HepG2 (cell line): ENCODE results near the gene FSD1. TPM values are rescaled to one million over a fixed set of nuclear protein-coding genes. Genes with fewer than 3 reads are reported as not detected.

Source experiments
- ATF1 ChIP-seq: IDR thresholded peaks from 2 replicates; pipeline ENCODE4 v1.6.1; 2016; ENCODE audit warnings: mild to moderate bottlenecking, control low read depth
- CEBPG ChIP-seq: IDR thresholded peaks from 2 replicates; pipeline ENCODE4 v1.6.1; 2016
- ETV6 ChIP-seq: sonication (generic); formaldehyde crosslinking; conservative IDR thresholded peaks from 2 replicates; pipeline ENCODE4 v1.4.0; 2020; ENCODE audit warnings: missing genetic modification reagents
- GPBP1L1 ChIP-seq: sonication (generic); formaldehyde crosslinking; IDR thresholded peaks from 2 replicates; pipeline ENCODE4 v1.5.0; 2020; ENCODE audit warnings: mild to moderate bottlenecking, missing genetic modification reagents
- HNF4G ChIP-seq, 2 experiments: sonication (generic) in 1 of 2; formaldehyde crosslinking in 1 of 2; IDR thresholded peaks; 2 replicates each; pipeline versions ENCODE4 v1.4.0 to v1.6.1; 2011 to 2020; ENCODE audit warnings: borderline replicate concordance in 2 of 2, low read depth in 2 of 2, mild to moderate bottlenecking in 2 of 2, low read length in 1 of 2, missing genetic modification reagents in 1 of 2, moderate library complexity in 1 of 2
- LCORL ChIP-seq, 2 experiments: fragments of 450-650 bp in 1 of 2; sonication (generic) in 1 of 2; formaldehyde crosslinking in 1 of 2; IDR thresholded peaks; 2 replicates each; pipeline versions ENCODE4 v1.5.0 to v1.6.1; 2017 to 2020; ENCODE audit warnings: antibody characterized with exemption in 1 of 2, missing genetic modification reagents in 1 of 2
- MYC ChIP-seq: sonication (generic); formaldehyde crosslinking; IDR thresholded peaks from 2 replicates; pipeline ENCODE4 v1.9.0; 2021; ENCODE audit warnings: missing genetic modification reagents, borderline replicate concordance
- NR2F2 ChIP-seq: IDR thresholded peaks from 2 replicates; pipeline ENCODE4 v1.6.1; 2012; ENCODE audit warnings: low read depth, inconsistent platforms, borderline replicate concordance
- POLR2AphosphoS5 ChIP-seq: IDR thresholded peaks from 2 replicates; pipeline ENCODE4 v1.6.1; 2012; ENCODE audit warnings: low read depth, low read length
- SOX13 ChIP-seq, 3 experiments: fragments of 450-650 bp in 1 of 3; sonication (generic) in 1 of 3; formaldehyde crosslinking in 1 of 3; IDR thresholded peaks in 2 of 3; conservative IDR thresholded peaks in 1 of 3; 2 replicates each; pipeline versions ENCODE4 v1.5.0 to v1.6.1; 2016 to 2020; ENCODE audit warnings: antibody characterized with exemption in 1 of 3, mild to moderate bottlenecking in 1 of 3, missing compliant biosample characterization in 1 of 3, missing genetic modification reagents in 1 of 3, moderate library complexity in 1 of 3
- SRF ChIP-seq: IDR thresholded peaks from 2 replicates; pipeline ENCODE4 v1.6.1; 2011; ENCODE audit warnings: mild to moderate bottlenecking, low read depth, low read length, moderate library complexity
- TBL1XR1 ChIP-seq: fragments of 150-350 bp; IDR thresholded peaks from 2 replicates; pipeline ENCODE4 v1.6.1; 2014; ENCODE audit warnings: borderline replicate concordance, low read length; ENCODE audit not compliant: partially characterized antibody
- ZNF121 ChIP-seq: sonication (generic); formaldehyde crosslinking; IDR thresholded peaks from 2 replicates; pipeline ENCODE4 v1.5.0; 2020; ENCODE audit warnings: mild to moderate bottlenecking, missing genetic modification reagents
- ZNF124 ChIP-seq: sonication (generic); formaldehyde crosslinking; IDR thresholded peaks from 2 replicates; pipeline ENCODE4 v1.4.0; 2020; ENCODE audit warnings: missing genetic modification reagents
- ZNF607 ChIP-seq: sonication (generic); formaldehyde crosslinking; IDR thresholded peaks from 2 replicates; pipeline ENCODE4 v1.5.1; 2020; ENCODE audit warnings: missing genetic modification reagents, mild to moderate bottlenecking, borderline replicate concordance
- ZNF687 ChIP-seq: sonication (generic); formaldehyde crosslinking; IDR thresholded peaks from 2 replicates; pipeline ENCODE4 v1.5.1; 2020; ENCODE audit warnings: mild to moderate bottlenecking, missing genetic modification reagents, moderate library complexity
- ZNF790 ChIP-seq: sonication (generic); formaldehyde crosslinking; IDR thresholded peaks from 2 replicates; pipeline ENCODE4 v1.8.0; 2022; ENCODE audit warnings: missing genetic modification reagents, mild to moderate bottlenecking, borderline replicate concordance
- ZNF841 ChIP-seq: sonication (generic); formaldehyde crosslinking; IDR thresholded peaks from 2 replicates; pipeline ENCODE4 v1.8.1; 2023; ENCODE audit warnings: missing genetic modification reagents, borderline replicate concordance
- polyA plus RNA-seq, 8 experiments: library from polyadenylated mRNA; depleted of rRNA in 3 of 8; stranded (reverse) in 7 of 8; unstranded in 1 of 8; fragments of >200 nt; fragmentation: Illumina TruSeq in 4 of 8; extraction: Trizol in 4 of 8; gene quantifications; 2 replicates each; pipeline versions ENCODE4 v1.2.1 to v1.2.3, GENCODE V29; 2011 to 2016; ENCODE audit warnings: low read depth in 4 of 8, missing spikeins in 1 of 8, mixed read lengths in 1 of 8; ENCODE audit not compliant: insufficient read depth in 1 of 8
- total RNA-seq, 5 experiments: library from RNA; depleted of rRNA; stranded (reverse); fragments of >200 nt; fragmentation: Illumina TruSeq; extraction: Trizol; gene quantifications; 2 replicates each; pipeline ENCODE4 v1.2.3, GENCODE V29; 2016; ENCODE audit warnings: low read depth in 1 of 5
- TF ChIP-seq, protein P1 (sequence below): sonication (generic); formaldehyde crosslinking; IDR thresholded peaks from 2 replicates; pipeline ENCODE4 v1.4.0; 2020; ENCODE audit warnings: mild to moderate bottlenecking, missing genetic modification reagents
- TF ChIP-seq, protein P2 (sequence below): sonication (generic); formaldehyde crosslinking; IDR thresholded peaks from 2 replicates; pipeline ENCODE4 v1.5.0; 2020; ENCODE audit warnings: missing genetic modification reagents, mild to moderate bottlenecking, borderline replicate concordance

Gene FSD1
- total and polyA plus RNA-seq, 2 of the 13 experiments (the other 11 are each of a cell fraction or from before 2014, with no cell fraction given): 0.29 to 0.66 TPM

- TF ChIP-seq, protein P1, sequence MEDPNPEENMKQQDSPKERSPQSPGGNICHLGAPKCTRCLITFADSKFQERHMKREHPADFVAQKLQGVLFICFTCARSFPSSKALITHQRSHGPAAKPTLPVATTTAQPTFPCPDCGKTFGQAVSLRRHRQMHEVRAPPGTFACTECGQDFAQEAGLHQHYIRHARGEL (CRISPR knock-in tag): no peak
- TF ChIP-seq HNF4G (IDR thresholded peaks at IDR 0.05; ENCODE audit: borderline replicate concordance, low read depth, low read length): 0 out of 2 replicates have a peak, but pooled peaks have one; percentile 27
- TF ChIP-seq HNF4G (CRISPR knock-in tag; IDR thresholded peaks at IDR 0.05; ENCODE audit: borderline replicate concordance, low read depth): no peak
- TF ChIP-seq, protein P2, sequence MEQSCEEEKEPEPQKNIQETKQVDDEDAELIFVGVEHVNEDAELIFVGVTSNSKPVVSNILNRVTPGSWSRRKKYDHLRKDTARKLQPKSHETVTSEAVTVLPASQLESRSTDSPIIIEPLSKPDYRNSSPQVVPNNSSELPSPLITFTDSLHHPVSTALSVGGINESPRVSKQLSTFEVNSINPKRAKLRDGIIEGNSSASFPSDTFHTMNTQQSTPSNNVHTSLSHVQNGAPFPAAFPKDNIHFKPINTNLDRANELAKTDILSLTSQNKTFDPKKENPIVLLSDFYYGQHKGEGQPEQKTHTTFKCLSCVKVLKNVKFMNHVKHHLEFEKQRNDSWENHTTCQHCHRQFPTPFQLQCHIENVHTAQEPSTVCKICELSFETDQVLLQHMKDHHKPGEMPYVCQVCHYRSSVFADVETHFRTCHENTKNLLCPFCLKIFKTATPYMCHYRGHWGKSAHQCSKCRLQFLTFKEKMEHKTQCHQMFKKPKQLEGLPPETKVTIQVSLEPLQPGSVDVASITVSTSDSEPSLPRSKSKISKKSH: peak; percentile 39; the same call in 1 of the 2 replicates
- TF ChIP-seq ZNF607 (CRISPR knock-in tag): no peak
- TF ChIP-seq ZNF121 (CRISPR knock-in tag): 0 out of 2 replicates have a peak, but pooled peaks have one; percentile 17
- TF ChIP-seq ZNF124 (CRISPR knock-in tag): no peak
- TF ChIP-seq ETV6 (CRISPR knock-in tag): no peak
- peak; percentile 68 for TF ChIP-seq ZNF687 (CRISPR knock-in tag)
- no peak for TF ChIP-seq NR2F2
- TF ChIP-seq GPBP1L1 (CRISPR knock-in tag): no peak
- TF ChIP-seq ZNF841 (CRISPR knock-in tag): no peak
- TF ChIP-seq ZNF790 (CRISPR knock-in tag): no peak
- 0 out of 2 replicates have a peak, but pooled peaks have one; percentile 5 for TF ChIP-seq CEBPG (CRISPR knock-in tag)
- TF ChIP-seq ATF1 (CRISPR knock-in tag): no peak
- TF ChIP-seq TBL1XR1: no peak
- TF ChIP-seq LCORL (IDR thresholded peaks at IDR 0.05): no peak
- TF ChIP-seq LCORL (CRISPR knock-in tag; IDR thresholded peaks at IDR 0.05): peak; percentile 23; the same call in 1 of the 2 replicates
- TF ChIP-seq SRF: 0 out of 2 replicates have a peak, but pooled peaks have one; percentile 22
- peak; percentile 40; the same call in 1 of the 2 replicates for TF ChIP-seq MYC (CRISPR knock-in tag)
- no peak for TF ChIP-seq POLR2AphosphoS5
- peak; percentile 43; the same call in 1 of the 2 replicates for TF ChIP-seq SOX13 (IDR thresholded peaks at IDR 0.05)
- TF ChIP-seq SOX13 (CRISPR knock-in tag; conservative IDR thresholded peaks at IDR 0.05 in 1 of 2, IDR thresholded peaks at IDR 0.05 in 1 of 2): peak in 1 of 2 experiments; percentile 63; a peak in 2 of 4 replicates
Observed at GRCh38 chr19:4267901-4268815, 36.2 kb upstream of the FSD1 start (continued).
